GM19438 (cell line): ENCODE measurements around the gene BEX3.
A peak's percentile ranks its signal among the peaks of the same experiment; 100 is the strongest.
"Not testable (repeated sequence)": the region's sequence is repeated elsewhere in the genome, so short reads cannot be mapped to it uniquely, and the experiment has no call there.

Experiments
- ATAC-seq: cut with Tn5 transposase; IDR thresholded peaks from one replicate; pipeline ENCODE4 v1.9.1; 2021; ENCODE audit warnings: low read depth; ENCODE audit not compliant: unreplicated experiment

The BEX3 gene

GRCh38 chrX:103378990-103379389 is 2.7 kb downstream of the BEX3 start:
- ATAC-seq: no peak

GRCh38 chrX:103382877-103383276 is 6.5 kb downstream of the BEX3 start:
- ATAC-seq: no peak

- no peak for ATAC-seq
Measured at GRCh38 chrX:103384672-103385071, 8.3 kb downstream of the BEX3 start.

GRCh38 chrX:103385283-103385830 is 9.0 kb downstream of the BEX3 start:
- ATAC-seq: not testable (repeated sequence)

GRCh38 chrX:103386332-103386731 is 10.0 kb downstream of the BEX3 start:
- no peak for ATAC-seq

- ATAC-seq: no peak
Measured at GRCh38 chrX:103393487-103393886, 17.1 kb downstream of the BEX3 start.

- no peak for ATAC-seq
Measured at GRCh38 chrX:103396186-103396585, 19.8 kb downstream of the BEX3 start.

- ATAC-seq: no peak
Measured at GRCh38 chrX:103396660-103397059, 20.3 kb downstream of the BEX3 start.

GRCh38 chrX:103397707-103398106 is 21.4 kb downstream of the BEX3 start:
- no peak for ATAC-seq

GRCh38 chrX:103398421-103398864 is 22.1 kb downstream of the BEX3 start:
- no peak for ATAC-seq

- no peak for ATAC-seq
Measured at GRCh38 chrX:103399744-103400143, 23.4 kb downstream of the BEX3 start.

GRCh38 chrX:103400931-103401330 is 24.6 kb downstream of the BEX3 start:
- no peak for ATAC-seq

- ATAC-seq: peak; percentile 95
Measured at GRCh38 chrX:103404231-103405008, 28.1 kb downstream of the BEX3 start.

- peak; percentile 32 for ATAC-seq
Measured at GRCh38 chrX:103405009-103405333, 28.6 kb downstream of the BEX3 start.

GRCh38 chrX:103406256-103406655 is 29.9 kb downstream of the BEX3 start:
- ATAC-seq: no peak

- ATAC-seq: no peak
Measured at GRCh38 chrX:103407776-103408175, 31.4 kb downstream of the BEX3 start.

- not testable (repeated sequence) for ATAC-seq
Measured at GRCh38 chrX:103411721-103412120, 35.4 kb downstream of the BEX3 start.

- ATAC-seq: no peak
Measured at GRCh38 chrX:103413705-103414387, 37.5 kb downstream of the BEX3 start.

GRCh38 chrX:103414561-103414960 is 38.2 kb downstream of the BEX3 start:
- ATAC-seq: no peak

- ATAC-seq: no peak
Measured at GRCh38 chrX:103415068-103415467, 38.7 kb downstream of the BEX3 start.

- ATAC-seq: no peak
Measured at GRCh38 chrX:103415528-103415927, 39.2 kb downstream of the BEX3 start.

- no peak for ATAC-seq
Measured at GRCh38 chrX:103417370-103417769, 41.0 kb downstream of the BEX3 start.
